Measurements from ENCODE around the gene TNFRSF19. TPM values are rescaled to one million over a fixed set of nuclear protein-coding genes. Genes with fewer than 3 reads are reported as not detected.

The TNFRSF19 gene
- total and polyA plus RNA-seq, 10 of the 15 experiments (the other 5 are each of a cell fraction or from before 2014, with no cell fraction given): 16.4 to 46.2 (median 35.4) TPM

DNA sequence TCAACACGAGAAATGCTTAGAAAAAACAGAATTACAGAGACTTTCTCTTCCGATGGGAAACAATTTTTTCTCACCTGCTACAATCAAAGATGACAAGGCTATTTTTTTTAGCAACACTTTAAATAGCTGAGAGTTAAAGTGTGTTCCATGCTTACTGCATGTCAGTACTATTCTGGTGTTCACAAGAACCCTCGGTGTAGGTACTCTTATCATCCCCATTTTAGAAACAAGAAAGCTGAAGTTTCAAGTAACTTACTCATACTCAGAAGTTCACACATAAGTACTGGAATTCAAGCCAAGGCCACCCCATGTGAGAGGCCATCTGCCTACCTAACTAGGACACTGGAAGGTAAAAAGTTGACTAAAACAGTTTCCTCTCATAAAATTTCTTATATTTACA is 9.0 kb upstream of the TNFRSF19 start (continued):
- TF ChIP-seq CREB1 (IDR thresholded peaks at IDR 0.05; ENCODE audit: low read depth): 0 out of 2 replicates have a peak, but pooled peaks have one; percentile 14
- TF ChIP-seq, protein P1, sequence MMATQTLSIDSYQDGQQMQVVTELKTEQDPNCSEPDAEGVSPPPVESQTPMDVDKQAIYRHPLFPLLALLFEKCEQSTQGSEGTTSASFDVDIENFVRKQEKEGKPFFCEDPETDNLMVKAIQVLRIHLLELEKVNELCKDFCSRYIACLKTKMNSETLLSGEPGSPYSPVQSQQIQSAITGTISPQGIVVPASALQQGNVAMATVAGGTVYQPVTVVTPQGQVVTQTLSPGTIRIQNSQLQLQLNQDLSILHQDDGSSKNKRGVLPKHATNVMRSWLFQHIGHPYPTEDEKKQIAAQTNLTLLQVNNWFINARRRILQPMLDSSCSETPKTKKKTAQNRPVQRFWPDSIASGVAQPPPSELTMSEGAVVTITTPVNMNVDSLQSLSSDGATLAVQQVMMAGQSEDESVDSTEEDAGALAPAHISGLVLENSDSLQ (IDR thresholded peaks at IDR 0.05): no peak
- peak; percentile 4; the same call in 1 of the 2 replicates for TF ChIP-seq RAD21 (IDR thresholded peaks at IDR 0.05; ENCODE audit: insufficient read depth, low read depth, low read length)
- TF ChIP-seq CREM (IDR thresholded peaks at IDR 0.05; ENCODE audit: low read depth): peak; percentile 33
- no peak for TF ChIP-seq NR2C2 (IDR thresholded peaks at IDR 0.05; ENCODE audit: borderline replicate concordance, control insufficient read depth, insufficient read length, low read depth)
- TF ChIP-seq, protein P2, sequence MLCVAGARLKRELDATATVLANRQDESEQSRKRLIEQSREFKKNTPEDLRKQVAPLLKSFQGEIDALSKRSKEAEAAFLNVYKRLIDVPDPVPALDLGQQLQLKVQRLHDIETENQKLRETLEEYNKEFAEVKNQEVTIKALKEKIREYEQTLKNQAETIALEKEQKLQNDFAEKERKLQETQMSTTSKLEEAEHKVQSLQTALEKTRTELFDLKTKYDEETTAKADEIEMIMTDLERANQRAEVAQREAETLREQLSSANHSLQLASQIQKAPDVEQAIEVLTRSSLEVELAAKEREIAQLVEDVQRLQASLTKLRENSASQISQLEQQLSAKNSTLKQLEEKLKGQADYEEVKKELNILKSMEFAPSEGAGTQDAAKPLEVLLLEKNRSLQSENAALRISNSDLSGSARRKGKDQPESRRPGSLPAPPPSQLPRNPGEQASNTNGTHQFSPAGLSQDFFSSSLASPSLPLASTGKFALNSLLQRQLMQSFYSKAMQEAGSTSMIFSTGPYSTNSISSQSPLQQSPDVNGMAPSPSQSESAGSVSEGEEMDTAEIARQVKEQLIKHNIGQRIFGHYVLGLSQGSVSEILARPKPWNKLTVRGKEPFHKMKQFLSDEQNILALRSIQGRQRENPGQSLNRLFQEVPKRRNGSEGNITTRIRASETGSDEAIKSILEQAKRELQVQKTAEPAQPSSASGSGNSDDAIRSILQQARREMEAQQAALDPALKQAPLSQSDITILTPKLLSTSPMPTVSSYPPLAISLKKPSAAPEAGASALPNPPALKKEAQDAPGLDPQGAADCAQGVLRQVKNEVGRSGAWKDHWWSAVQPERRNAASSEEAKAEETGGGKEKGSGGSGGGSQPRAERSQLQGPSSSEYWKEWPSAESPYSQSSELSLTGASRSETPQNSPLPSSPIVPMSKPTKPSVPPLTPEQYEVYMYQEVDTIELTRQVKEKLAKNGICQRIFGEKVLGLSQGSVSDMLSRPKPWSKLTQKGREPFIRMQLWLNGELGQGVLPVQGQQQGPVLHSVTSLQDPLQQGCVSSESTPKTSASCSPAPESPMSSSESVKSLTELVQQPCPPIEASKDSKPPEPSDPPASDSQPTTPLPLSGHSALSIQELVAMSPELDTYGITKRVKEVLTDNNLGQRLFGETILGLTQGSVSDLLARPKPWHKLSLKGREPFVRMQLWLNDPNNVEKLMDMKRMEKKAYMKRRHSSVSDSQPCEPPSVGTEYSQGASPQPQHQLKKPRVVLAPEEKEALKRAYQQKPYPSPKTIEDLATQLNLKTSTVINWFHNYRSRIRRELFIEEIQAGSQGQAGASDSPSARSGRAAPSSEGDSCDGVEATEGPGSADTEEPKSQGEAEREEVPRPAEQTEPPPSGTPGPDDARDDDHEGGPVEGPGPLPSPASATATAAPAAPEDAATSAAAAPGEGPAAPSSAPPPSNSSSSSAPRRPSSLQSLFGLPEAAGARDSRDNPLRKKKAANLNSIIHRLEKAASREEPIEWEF (IDR thresholded peaks at IDR 0.05; ENCODE audit: insufficient replicate concordance, low read depth, low read length): peak; percentile 87
- TF ChIP-seq FOXM1 (IDR thresholded peaks at IDR 0.05; ENCODE audit: low read depth, low read length): 0 out of 2 replicates have a peak, but pooled peaks have one; percentile 59
- TF ChIP-seq, protein P3, sequence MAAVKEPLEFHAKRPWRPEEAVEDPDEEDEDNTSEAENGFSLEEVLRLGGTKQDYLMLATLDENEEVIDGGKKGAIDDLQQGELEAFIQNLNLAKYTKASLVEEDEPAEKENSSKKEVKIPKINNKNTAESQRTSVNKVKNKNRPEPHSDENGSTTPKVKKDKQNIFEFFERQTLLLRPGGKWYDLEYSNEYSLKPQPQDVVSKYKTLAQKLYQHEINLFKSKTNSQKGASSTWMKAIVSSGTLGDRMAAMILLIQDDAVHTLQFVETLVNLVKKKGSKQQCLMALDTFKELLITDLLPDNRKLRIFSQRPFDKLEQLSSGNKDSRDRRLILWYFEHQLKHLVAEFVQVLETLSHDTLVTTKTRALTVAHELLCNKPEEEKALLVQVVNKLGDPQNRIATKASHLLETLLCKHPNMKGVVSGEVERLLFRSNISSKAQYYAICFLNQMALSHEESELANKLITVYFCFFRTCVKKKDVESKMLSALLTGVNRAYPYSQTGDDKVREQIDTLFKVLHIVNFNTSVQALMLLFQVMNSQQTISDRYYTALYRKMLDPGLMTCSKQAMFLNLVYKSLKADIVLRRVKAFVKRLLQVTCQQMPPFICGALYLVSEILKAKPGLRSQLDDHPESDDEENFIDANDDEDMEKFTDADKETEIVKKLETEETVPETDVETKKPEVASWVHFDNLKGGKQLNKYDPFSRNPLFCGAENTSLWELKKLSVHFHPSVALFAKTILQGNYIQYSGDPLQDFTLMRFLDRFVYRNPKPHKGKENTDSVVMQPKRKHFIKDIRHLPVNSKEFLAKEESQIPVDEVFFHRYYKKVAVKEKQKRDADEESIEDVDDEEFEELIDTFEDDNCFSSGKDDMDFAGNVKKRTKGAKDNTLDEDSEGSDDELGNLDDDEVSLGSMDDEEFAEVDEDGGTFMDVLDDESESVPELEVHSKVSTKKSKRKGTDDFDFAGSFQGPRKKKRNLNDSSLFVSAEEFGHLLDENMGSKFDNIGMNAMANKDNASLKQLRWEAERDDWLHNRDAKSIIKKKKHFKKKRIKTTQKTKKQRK (IDR thresholded peaks at IDR 0.05; ENCODE audit: low read depth, low read length): no peak
- no peak for TF ChIP-seq ETV6 (conservative IDR thresholded peaks at IDR 0.05 in 1 of 2, IDR thresholded peaks at IDR 0.05 in 1 of 2; ENCODE audit: borderline replicate concordance in 1 of 2, low read depth in 1 of 2)
- TF ChIP-seq STAT3 (IDR thresholded peaks at IDR 0.05; ENCODE audit: low read depth, low read length): no peak
- peak; percentile 38; the same call in 1 of the 2 replicates for TF ChIP-seq TAF1 (IDR thresholded peaks at IDR 0.05; ENCODE audit: borderline replicate concordance, low read depth, low read length)
- TF ChIP-seq YY1 (IDR thresholded peaks at IDR 0.05; ENCODE audit: low read depth, low read length): 0 out of 2 replicates have a peak, but pooled peaks have one; percentile 36
- peak in 1 of 2 experiments; percentile 20; a peak in 1 of 4 replicates for TF ChIP-seq BHLHE40 (IDR thresholded peaks at IDR 0.05; ENCODE audit: borderline replicate concordance in 1 of 2, low read depth in 2 of 2, low read length in 1 of 2)
- TF ChIP-seq ATF7 (IDR thresholded peaks at IDR 0.05; ENCODE audit: low read depth): peak; percentile 27; the same call in 1 of the 2 replicates
- TF ChIP-seq CHD1 (IDR thresholded peaks at IDR 0.05; ENCODE audit: low read depth, low read length): no peak
- TF ChIP-seq, protein P4, sequence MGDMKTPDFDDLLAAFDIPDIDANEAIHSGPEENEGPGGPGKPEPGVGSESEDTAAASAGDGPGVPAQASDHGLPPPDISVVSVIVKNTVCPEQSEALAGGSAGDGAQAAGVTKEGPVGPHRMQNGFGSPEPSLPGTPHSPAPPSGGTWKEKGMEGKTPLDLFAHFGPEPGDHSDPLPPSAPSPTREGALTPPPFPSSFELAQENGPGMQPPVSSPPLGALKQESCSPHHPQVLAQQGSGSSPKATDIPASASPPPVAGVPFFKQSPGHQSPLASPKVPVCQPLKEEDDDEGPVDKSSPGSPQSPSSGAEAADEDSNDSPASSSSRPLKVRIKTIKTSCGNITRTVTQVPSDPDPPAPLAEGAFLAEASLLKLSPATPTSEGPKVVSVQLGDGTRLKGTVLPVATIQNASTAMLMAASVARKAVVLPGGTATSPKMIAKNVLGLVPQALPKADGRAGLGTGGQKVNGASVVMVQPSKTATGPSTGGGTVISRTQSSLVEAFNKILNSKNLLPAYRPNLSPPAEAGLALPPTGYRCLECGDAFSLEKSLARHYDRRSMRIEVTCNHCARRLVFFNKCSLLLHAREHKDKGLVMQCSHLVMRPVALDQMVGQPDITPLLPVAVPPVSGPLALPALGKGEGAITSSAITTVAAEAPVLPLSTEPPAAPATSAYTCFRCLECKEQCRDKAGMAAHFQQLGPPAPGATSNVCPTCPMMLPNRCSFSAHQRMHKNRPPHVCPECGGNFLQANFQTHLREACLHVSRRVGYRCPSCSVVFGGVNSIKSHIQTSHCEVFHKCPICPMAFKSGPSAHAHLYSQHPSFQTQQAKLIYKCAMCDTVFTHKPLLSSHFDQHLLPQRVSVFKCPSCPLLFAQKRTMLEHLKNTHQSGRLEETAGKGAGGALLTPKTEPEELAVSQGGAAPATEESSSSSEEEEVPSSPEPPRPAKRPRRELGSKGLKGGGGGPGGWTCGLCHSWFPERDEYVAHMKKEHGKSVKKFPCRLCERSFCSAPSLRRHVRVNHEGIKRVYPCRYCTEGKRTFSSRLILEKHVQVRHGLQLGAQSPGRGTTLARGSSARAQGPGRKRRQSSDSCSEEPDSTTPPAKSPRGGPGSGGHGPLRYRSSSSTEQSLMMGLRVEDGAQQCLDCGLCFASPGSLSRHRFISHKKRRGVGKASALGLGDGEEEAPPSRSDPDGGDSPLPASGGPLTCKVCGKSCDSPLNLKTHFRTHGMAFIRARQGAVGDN (IDR thresholded peaks at IDR 0.05): peak; percentile 62

Measured in GM12878 (cell line).